Activated CD4-positive, alpha-beta T cell treated with anti-CD3 and anti-CD28 coated beads, Interleukin-2, Interleukin-6, amounts not matched to agents 100 ng/mL and 50 ng/mL, durations not matched to agents 16 hours and 8 hours (primary cell): ENCODE data around the gene BMP10.

ENCODE experiments used
- DNase-seq: peaks from one replicate; pipeline ENCODE4 v3.0.0-alpha.2; 2020

The BMP10 gene

DNA sequence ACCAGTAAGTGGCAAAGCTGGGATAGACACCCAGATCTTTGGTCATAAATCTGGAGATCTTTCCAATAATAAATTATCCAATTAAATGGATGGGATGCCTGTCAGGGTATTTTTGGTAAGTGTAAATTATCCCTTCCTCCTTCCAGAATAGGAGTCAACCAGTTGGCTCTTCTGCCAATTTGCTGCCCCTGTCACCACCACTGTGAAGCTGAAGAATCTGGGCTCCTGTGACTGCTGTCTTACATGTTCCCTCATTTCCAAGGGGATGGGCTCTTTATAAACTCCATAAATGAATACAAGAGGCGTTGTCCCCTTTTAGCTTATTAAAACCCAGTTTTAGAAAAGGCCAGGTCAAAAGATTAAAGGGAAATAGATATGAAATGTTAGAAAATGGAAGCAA is 17.8 kb upstream of the BMP10 start:
- no peak for DNase-seq

DNA sequence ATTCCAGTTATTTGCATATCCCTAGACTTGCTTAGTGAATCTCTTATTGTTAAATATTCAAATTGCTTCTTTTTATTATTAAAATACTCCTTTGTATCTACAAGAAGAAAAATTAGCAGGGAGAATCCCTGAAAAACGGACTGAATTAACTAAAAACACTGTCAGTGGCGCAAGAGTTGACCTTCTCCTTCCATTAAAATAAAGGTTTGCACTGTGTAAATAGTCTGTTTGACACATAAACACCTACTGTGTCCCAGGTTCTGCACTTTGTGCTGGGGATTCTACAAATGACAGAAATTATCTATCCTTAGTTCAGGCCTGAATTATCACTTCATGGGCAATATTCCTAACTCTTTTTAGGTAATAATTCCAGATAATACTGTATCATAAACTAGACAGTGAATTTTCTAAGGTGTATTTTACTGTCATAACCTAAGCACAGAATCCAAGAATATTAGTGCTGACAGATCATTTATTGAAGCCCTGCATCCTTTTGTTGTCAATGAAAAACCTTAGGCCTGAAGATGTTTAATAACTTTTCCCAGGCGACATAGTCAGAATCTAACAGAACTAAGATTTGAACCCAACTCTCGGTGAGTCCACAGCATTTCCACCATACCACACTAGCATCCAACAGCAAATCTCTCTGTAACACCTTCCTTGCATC is 17.0 kb upstream of the BMP10 start:
- DNase-seq = no peak

DNA sequence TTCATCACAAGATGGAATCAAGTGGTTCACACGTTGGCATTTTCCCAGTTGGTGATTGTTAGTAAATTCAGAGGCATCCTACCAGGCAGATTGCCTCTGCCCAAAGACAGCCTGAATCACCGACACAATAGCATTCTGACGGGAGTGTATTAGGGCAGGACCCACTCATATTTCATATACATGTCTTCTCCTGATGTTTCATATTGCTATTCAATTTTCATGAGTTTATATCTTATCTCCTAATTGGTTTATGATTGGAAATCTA is 14.5 kb upstream of the BMP10 start:
- DNase-seq = no peak

DNA sequence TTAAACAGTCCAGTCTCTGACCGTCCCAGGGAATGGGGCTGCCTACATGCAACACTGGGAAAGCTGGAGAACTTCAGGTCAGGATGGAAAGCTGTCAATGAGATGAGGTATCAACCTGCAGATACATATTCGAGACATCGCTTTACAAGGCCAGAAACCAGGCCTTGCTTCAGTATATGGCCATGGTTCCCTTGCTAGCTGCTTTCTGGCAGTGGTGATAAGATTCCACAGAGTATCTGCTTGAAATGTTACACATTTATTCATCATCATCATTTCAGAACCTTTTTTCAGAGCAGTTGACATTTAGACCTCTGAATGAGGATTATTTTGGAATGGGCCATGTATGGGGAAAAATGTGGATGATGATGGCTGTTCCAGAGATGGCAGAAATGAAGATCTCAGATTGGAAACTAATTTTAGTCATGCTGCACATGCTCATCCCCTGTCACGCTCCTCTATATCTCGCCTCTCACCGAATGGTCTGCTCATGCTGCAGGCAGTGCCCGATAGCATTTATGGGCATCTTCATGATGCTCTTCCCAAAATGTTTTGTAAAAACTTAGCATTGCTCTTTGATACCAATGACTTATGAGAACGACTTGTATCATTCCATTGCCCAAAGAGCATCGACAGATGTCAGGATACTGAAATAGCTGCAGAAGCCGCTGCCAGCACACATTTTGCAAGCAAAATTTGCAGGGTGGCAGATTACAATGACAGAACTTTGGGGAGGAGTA is 14.0 kb upstream of the BMP10 start:
- DNase-seq = no peak

DNA sequence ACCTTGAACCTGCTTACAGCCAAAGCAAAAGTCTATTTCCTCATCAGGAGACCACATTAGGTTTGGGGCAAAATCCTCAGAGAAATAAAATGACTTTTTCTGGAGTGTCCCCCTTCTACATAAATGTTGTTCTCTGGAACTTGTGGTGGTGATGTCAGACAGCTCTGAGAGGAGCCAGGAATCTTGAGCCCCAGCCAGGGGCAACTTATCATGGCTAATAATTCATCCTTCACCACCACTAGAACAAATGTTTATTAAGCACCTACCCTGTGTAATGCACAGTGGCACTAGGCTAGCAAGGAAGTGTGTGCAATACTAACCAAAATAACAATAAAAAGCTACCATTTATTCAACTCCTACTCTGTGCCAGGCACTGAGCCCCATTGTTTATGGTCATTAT is 9.0 kb upstream of the BMP10 start:
- no peak for DNase-seq

DNA sequence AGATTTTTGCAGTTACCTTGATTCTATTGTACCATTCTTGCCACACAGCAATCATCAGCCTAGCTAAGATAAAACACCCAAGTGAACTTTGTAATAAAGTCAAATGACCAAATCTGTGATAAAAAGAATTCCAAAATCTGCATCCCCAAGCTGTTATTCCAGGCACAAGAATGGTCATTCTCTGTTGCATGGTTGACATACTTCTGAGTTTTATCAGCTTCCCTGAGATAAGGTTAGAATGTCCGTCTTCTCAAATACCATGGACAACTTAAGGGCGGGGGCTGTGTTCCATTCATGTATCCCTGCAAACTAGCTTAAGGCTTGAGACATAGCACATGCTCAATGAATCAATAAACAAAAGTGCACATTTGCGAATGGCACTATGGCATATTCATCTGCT is 8.1 kb upstream of the BMP10 start:
- no peak for DNase-seq

GRCh38 chr2:68878753-68879152 is 7.6 kb upstream of the BMP10 start:
- no peak for DNase-seq

DNA sequence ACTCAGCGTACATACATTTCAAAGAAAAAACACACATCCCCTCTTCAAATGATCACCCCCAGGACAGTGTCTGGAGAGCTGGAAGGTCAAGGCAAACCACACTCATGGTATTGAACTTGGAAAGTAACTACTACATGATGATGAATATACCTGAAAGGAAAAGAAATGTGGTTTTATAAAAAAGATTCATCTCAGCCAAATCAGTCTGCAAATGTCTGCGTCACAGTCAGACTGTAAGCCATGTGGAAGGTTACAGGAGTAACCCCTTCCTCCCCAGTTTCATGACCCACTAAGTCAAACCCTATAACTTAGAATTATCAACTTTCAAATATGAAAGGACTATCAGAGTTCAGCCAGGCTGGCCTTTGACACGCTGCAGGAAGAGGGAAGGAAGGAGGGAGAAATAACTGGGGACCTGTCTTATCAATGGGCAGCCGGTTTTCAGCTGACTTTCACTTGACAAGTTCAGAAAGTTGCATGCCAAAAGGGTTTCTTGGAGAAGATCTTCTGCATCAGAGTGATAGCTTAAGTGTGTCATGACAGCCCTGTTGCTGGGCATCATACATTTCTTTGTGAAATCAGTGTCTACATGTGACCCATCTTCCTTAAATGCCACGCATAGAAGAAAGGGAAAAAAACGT is 7.0 kb upstream of the BMP10 start:
- no peak for DNase-seq

GRCh38 chr2:68877079-68877772 is 6.0 kb upstream of the BMP10 start:
- no peak for DNase-seq

DNA sequence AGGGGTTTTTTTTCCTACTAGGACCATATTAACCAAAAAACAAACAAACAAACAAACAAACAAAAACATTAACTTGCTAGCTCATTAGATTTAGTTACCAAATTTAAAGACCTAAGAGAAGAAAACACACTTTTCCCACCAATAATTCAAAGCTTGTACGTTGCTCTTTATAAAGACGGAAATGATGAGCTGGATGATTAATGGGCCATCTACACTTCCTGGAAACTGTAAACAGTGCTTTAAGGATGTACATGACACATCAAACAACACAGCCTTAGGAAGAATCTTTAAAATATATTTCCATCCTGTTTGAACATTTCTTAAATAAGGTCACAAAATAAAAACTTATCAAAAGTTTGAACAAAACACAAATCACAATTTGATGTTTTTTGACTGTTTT is 982 bp downstream of the BMP10 start:
- no peak for DNase-seq

DNA sequence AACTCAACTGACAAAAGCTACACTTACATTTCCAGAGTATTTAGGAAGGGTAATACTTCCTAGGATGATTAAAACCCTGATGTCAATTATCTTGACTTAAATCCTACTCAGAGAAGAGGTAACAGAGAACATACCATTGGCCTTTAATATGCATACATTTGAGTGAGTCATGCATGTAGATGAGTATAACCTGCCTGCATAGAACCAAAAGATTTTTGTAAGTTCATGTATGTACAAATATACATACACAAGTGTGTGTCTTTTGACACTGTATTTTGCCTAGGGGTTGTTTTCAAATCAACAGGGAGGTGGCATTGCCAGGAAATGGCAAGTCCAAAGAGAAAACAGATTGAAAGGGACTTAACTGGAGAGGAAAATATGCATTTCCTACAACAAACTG is 6.1 kb downstream of the BMP10 start:
- no peak for DNase-seq

DNA sequence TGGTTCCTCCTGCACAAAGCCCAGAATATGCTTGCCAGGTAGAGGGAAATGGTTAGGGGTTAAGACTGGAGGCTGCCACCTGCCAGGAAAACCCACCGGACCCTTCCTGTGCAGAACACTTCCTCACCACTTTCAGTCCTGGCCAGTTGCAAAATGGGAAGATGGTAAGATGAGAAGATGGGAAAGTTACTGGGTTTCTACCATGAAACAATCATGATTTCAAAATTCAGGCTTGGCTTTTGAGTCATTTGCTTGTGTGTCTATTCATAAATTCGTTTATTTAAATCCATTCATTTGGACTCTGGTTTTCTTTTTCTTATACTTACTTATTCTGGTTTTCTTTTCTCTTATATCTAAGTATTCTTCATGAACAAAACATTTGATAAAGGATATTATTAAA is 7.2 kb downstream of the BMP10 start:
- DNase-seq = no peak

DNA sequence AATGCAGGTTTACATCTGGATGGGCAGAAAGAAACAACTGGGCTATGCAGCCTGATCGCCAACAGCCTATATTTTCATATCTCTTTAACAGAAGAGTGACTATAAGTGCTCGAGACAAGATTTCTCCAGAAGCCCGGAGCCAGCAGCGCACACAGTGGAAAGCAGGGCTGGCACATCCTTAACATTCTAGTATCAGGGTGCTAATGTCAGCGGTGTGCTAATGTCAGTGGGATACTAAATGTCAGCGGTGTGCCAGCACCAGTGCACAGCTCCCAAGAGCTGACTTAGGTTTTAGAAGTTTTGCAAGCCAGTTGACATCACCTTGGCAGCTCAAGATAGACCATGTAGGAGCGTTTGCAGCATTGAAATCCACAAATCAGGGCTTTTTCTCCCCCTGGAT is 8.3 kb downstream of the BMP10 start:
- no peak for DNase-seq

GRCh38 chr2:68861330-68861729 is 9.9 kb downstream of the BMP10 start:
- no peak for DNase-seq

- no peak for DNase-seq
Observed at GRCh38 chr2:68860111-68860510, 11.1 kb downstream of the BMP10 start.

DNA sequence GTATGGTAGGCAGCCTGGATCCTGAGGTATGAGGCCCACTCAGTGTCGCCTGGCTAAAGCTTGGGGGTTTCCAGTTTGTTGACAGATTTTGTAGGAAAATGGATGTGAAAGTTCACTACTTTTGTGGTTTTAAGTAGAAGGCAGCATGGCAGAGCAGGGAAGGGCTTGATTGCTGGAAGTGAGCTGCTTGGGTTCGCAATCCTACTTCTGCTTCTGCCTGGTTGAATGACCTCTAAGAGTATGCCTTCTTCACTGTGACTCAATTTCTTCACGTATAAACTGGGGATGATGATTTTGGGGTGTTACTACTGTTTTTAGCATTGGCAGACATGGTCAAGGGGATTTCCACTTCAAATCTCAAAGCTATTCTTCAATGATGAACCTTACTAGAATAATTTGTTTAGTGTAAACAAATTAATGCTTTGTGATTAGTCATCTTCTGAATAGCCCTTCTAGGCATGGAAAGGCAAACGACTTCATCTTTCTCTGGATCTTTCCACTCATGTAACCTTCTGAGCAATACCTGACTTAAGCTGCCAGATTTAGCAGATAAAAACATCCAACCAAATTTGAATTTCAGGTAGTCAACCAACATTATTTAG is 13.2 kb downstream of the BMP10 start:
- DNase-seq = peak; percentile 28

- no peak for DNase-seq
Observed at GRCh38 chr2:68857202-68857845, 13.9 kb downstream of the BMP10 start.

DNA sequence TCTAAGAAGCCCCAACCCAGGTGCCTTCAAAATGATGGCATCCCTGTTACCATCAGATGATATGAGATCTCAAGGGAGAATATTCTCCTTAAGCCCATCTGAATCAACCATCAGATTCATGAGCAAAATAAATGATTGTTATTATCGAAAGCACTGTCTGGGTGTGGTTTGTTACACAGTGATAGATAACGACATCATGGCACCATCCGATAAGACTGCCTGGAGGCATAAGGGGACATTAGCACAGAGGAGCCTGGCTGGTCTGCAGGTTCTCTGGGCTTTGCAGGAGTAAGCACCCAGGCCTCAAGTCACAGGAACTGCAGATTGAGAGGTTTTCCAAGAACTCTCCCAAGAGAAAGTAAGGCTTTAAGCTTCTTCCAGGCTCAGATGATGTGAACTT is 15.6 kb downstream of the BMP10 start:
- no peak for DNase-seq

DNA sequence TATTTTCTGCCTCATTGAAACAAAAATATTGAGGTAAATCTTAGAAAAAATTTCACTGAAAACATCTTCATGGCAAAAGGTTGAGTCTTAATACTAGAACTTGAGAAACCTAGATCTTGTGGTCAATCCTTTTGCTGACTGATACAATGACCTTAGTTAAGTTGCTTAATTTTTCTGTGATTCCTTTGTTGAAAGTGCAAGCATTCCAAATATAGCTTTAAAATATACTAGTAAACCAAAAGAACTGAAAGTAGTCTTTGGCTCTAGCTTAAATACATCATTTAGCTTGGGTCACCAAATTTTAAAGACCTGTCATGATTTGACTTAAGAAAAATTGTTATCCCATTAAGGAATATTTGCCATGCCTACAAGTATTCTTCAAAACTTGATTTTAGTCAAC is 16.7 kb downstream of the BMP10 start:
- no peak for DNase-seq

DNA sequence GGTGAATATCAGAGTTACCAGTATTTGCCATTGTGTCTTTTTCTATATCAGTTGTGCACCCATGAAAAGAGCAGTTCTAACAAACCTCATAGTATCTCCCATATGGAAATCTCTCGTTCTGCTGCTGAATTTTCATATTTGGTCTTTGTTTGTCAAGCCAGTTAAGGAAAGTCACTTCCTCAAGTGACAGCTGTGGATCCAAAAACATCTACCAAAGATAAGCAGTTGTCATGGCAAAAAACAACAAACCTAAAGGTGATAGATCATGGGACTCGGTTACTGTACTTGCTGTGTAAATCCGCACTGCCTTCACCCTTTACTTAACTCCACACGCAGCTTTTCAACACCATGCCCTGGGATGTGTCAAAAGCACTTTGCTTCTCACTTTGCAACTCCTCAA is 17.3 kb downstream of the BMP10 start:
- DNase-seq = no peak

GRCh38 chr2:68853035-68853434 is 18.2 kb downstream of the BMP10 start:
- no peak for DNase-seq

DNA sequence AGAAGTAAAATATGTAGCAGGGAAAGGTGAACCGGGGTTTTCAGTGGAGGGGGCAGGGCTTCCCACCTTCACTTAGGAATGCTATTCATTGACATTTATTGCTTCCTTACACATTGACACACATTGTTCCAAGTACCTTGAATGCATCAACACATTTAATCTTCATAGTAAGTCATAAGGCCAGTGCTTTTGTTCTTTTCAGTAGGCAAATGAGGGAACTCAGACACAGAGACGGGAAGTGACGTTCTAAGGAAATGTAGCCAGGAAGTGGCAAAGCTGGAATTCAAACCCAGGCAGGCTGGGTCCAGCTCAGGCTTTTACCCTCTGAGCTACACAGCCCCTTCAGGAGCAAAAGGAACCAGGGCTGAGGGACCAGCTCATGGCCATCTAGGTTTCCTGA is 20.7 kb downstream of the BMP10 start:
- DNase-seq = no peak

DNA sequence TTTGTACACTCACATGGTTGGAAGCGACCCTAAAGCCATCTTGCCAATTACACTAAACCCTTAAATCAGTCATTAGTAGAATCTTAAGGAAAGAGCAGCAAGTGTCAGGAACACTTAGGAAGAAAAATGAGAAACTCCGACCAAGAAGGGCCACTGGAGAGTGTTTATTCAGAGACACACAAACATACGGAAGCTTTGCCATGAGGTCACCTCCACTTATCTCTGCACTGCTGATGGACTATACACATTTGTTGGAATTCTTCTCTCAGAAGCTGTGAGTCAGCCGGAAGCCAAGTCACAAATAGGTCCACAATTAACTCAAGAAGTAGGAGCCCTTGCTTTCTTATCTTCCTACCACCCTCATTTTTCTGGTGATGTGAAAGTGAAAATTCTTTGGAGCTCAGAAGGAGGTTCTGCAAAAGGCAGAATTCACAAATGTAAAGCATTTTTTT is 21.6 kb downstream of the BMP10 start:
- no peak for DNase-seq
